Lower lobe of right lung (tissue), 2 donors: ENCODE results near the gene SMIM15. TPM values are rescaled to one million over a fixed set of nuclear protein-coding genes. Genes with fewer than 3 reads are reported as not detected.

Experiments
- ATAC-seq, 2 donors: fragments of 200-7000 bp; cut with Tn5 transposase; one replicate each; pipeline ENCODE4 v1.9.1; 2020 to 2022; ENCODE audit warnings: mild to moderate bottlenecking in 2 of 2, moderate library complexity in 2 of 2
- DNase-seq: peaks from one replicate; pipeline ENCODE4 v3.0.0-alpha.2; 2020
- H3K27ac ChIP-seq: fragments of 200-600 bp; one replicate; pipeline ENCODE4 v1.8.0; 2022
- H3K27me3 ChIP-seq: fragments of 200-600 bp; one replicate; pipeline ENCODE4 v1.8.0; 2022; ENCODE audit warnings: low read depth
- H3K36me3 ChIP-seq: fragments of 200-600 bp; one replicate; pipeline ENCODE4 v1.8.0; 2022; ENCODE audit warnings: mild to moderate bottlenecking
- H3K4me1 ChIP-seq: fragments of 200-600 bp; one replicate; pipeline ENCODE4 v1.8.0; 2022
- H3K4me3 ChIP-seq: fragments of 200-600 bp; one replicate; pipeline ENCODE4 v1.8.0; 2022; ENCODE audit warnings: mild to moderate bottlenecking
- H3K9me3 ChIP-seq: fragments of 200-600 bp; one replicate; pipeline ENCODE4 v1.8.0; 2022
- intact Hi-C: fragments of 100-400 bp; cut with DNase I; formaldehyde crosslinking; loops from one replicate; pipeline ENCODE4 v1.11.0; 2022
- total RNA-seq: library from RNA; stranded (reverse); fragmentation: NEBNext Ultra II Directional; extraction: Animal tissue kit (Norgen Biotek cat#: 25700); gene quantifications from one replicate; pipeline ENCODE4 v1.2.1, GENCODE V29; 2021
- TF ChIP-seq, protein P1 (sequence below): fragments of 200-600 bp; IDR thresholded peaks from one replicate; pipeline ENCODE4 v1.8.0; 2022; ENCODE audit warnings: antibody characterized with exemption, mild to moderate bottlenecking
- donor health status: DM: no; HTN: yes; CAD: no; lungs with severe emphysema.

The SMIM15 gene
- total RNA-seq, 1 donor from 2014 or later = 55.9 TPM

GRCh38 chr5:61180886-61181285 is 18.6 kb upstream of the SMIM15 start:
- no peaks in the 10 kb centered on the region for H3K36me3 ChIP-seq
- DNase-seq = no peak
- no peaks in the 10 kb centered on the region for H3K27me3 ChIP-seq
- no peak for ATAC-seq
- TF ChIP-seq, protein P1, sequence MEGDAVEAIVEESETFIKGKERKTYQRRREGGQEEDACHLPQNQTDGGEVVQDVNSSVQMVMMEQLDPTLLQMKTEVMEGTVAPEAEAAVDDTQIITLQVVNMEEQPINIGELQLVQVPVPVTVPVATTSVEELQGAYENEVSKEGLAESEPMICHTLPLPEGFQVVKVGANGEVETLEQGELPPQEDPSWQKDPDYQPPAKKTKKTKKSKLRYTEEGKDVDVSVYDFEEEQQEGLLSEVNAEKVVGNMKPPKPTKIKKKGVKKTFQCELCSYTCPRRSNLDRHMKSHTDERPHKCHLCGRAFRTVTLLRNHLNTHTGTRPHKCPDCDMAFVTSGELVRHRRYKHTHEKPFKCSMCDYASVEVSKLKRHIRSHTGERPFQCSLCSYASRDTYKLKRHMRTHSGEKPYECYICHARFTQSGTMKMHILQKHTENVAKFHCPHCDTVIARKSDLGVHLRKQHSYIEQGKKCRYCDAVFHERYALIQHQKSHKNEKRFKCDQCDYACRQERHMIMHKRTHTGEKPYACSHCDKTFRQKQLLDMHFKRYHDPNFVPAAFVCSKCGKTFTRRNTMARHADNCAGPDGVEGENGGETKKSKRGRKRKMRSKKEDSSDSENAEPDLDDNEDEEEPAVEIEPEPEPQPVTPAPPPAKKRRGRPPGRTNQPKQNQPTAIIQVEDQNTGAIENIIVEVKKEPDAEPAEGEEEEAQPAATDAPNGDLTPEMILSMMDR = no peak
- H3K27ac ChIP-seq = no peak overlapping the region
- intact Hi-C loops = no loop called here
- H3K9me3 ChIP-seq = no peaks in the 10 kb centered on the region
- peak overlapping the region; percentile 25 for H3K4me3 ChIP-seq
- peaks cover 12% of the 10 kb centered on the region for H3K4me1 ChIP-seq

GRCh38 chr5:61178702-61179101 is 16.4 kb upstream of the SMIM15 start:
- Histone ChIP-seq H3K36me3 (no peaks in the 10 kb centered on the region), H3K9me3 (no peaks in the 10 kb centered on the region), H3K4me1 (peaks cover 5% of the 10 kb centered on the region), H3K4me3 (no peak overlapping the region), H3K27ac (no peak overlapping the region), H3K27me3 (no peaks in the 10 kb centered on the region)
- no peak for DNase-seq
- ATAC-seq = no peak
- TF ChIP-seq, protein P1 = no peak
- intact Hi-C loops = no loop called here

- Histone ChIP-seq H3K4me3 (no peak overlapping the region), H3K27ac (no peak overlapping the region), H3K36me3 (no peaks in the 10 kb centered on the region), H3K4me1 (peaks cover 5% of the 10 kb centered on the region), H3K27me3 (no peaks in the 10 kb centered on the region), H3K9me3 (no peaks in the 10 kb centered on the region)
- TF ChIP-seq, protein P1 = no peak
- ATAC-seq (no peak), DNase-seq (no peak)
- intact Hi-C loops = no loop called here
Observed at GRCh38 chr5:61177716-61178115, 15.4 kb upstream of the SMIM15 start.

DNA sequence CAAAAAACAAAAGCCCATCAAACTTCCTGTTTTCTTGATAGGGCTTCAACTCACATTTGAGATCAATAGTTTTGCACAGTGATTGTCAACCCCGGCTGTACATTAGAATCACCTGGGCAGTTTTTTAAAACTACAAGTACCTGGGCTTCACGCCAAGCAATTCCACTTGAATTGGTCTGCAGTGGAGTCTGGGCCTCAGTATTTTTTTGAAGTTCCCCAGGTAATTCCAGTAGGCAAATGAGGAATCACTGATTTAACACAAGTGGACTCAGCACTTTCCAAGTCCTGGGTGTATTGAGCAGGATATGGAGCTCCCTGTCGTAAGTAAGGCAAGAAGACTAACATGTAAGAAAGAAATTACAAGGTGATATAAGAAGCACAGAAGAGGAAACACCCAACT is 14.8 kb upstream of the SMIM15 start:
- no peaks in the 10 kb centered on the region for H3K27me3 ChIP-seq
- H3K9me3 ChIP-seq = no peaks in the 10 kb centered on the region
- no peak for DNase-seq
- TF ChIP-seq, protein P1 = no peak
- H3K4me1 ChIP-seq = peaks cover 5% of the 10 kb centered on the region
- no peak for ATAC-seq
- no peaks in the 10 kb centered on the region for H3K36me3 ChIP-seq
- no peak overlapping the region for H3K4me3 ChIP-seq
- H3K27ac ChIP-seq = no peak overlapping the region
- intact Hi-C loops = no loop called here

DNA sequence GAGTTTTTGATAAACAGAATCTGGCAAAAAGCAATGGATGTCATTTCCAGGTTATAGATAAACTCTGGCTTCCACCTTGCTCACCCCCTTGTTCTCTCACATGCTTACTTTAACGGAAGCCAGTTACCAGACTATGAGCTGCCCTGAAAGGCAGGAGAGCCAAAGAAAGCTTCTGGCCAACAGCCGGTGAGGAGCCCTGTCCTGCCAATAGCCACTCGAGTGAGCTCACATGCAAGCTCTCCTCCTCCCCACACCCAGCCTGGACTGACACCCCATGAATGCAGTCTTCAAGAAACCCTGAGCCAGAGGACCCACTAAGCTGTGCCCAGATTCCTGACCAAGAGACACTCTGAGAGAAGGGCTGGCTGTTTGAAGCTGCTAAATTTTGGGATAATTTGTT is 14.4 kb upstream of the SMIM15 start:
- TF ChIP-seq, protein P1 = no peak
- no peak for DNase-seq
- H3K36me3 ChIP-seq = no peaks in the 10 kb centered on the region
- H3K27ac ChIP-seq = no peak overlapping the region
- H3K9me3 ChIP-seq = no peaks in the 10 kb centered on the region
- no peak for ATAC-seq
- intact Hi-C loops = no loop called here
- H3K4me3 ChIP-seq = no peak overlapping the region
- peaks cover 5% of the 10 kb centered on the region for H3K4me1 ChIP-seq
- no peaks in the 10 kb centered on the region for H3K27me3 ChIP-seq

DNA sequence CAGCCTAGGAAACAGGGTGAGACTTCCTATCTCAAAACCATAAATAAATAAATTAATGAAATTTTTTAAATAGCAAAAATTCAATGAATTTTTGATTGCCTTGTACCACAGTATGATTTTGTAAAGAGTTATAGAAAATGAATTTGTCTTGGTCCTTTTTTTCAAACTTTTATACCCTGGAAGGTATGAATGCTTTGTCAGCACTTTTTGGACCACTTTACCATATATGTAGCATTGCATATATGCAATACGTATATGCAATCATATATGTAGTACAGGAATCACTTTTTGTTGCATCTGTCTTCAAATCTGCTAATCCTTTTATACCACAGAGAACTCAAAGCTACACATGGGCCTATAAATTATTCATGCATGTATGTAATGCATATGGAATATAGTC is 9.2 kb upstream of the SMIM15 start:
- H3K4me1 ChIP-seq = no peaks in the 10 kb centered on the region

More for the DNA sequence above, 9.2 kb upstream of the SMIM15 start:
- no peaks in the 10 kb centered on the region for H3K9me3 ChIP-seq
- no peak for DNase-seq
- H3K27me3 ChIP-seq = no peaks in the 10 kb centered on the region
- H3K36me3 ChIP-seq = no peaks in the 10 kb centered on the region
- no peak overlapping the region for H3K4me3 ChIP-seq
- ATAC-seq = no peak
- intact Hi-C loops = no loop called here
- TF ChIP-seq, protein P1 = no peak
- H3K27ac ChIP-seq = no peak overlapping the region
